OCI-LY7 (cell line): ENCODE data around the gene ITGB3. TPM values are rescaled to one million over a fixed set of nuclear protein-coding genes. Genes with fewer than 3 reads are reported as not detected.

Experiments
- BruUV-seq: library from RNA; stranded (reverse); fragments of 400-500 nt; replicated peaks from 2 replicates; lab custom pipeline; 2021; lab: Mats Ljungman, UMichigan
- CTCF ChIA-PET: fragments of 300-600 bp; sonication (Branson Sonifier 250); formaldehyde crosslinking; loops from one replicate; lab custom pipeline; 2022; ENCODE audit warnings: antibody characterized with exemption; ENCODE audit not compliant: unreplicated experiment; lab: Charles Lee
- POLR2A ChIA-PET: fragments of 300-600 bp; sonication (Branson Sonifier 250); formaldehyde crosslinking; loops from one replicate; lab custom pipeline; 2022; ENCODE audit warnings: antibody characterized with exemption; lab: Charles Lee
- DNase-seq: peaks from one replicate; pipeline ENCODE4 v3.0.0-alpha.2; 2015; ENCODE audit warnings: low spot score
- H2AFZ ChIP-seq: fragments of 200-600 bp; sonication (generic), shearing (Covaris generic); 2 replicates; pipeline ENCODE4 v1.6.1; 2014; ENCODE audit warnings: mild to moderate bottlenecking, antibody characterized with exemption, low read length, moderate library complexity
- H3K27ac ChIP-seq: fragments of 200-600 bp; sonication (generic); 2 replicates; pipeline ENCODE4 v1.5.1; 2014; ENCODE audit warnings: mixed run types, low read depth, mild to moderate bottlenecking, moderate library complexity, low read length, inconsistent platforms; ENCODE audit not compliant: poor library complexity, severe bottlenecking
- H3K36me3 ChIP-seq: fragments of 200-600 bp; sonication (generic); 2 replicates; pipeline ENCODE4 v1.6.1; 2014; ENCODE audit warnings: mild to moderate bottlenecking, antibody characterized with exemption, low read length, moderate library complexity, mixed read lengths; ENCODE audit not compliant: insufficient read depth
- H3K4me1 ChIP-seq: fragments of 200-600 bp; sonication (generic); 2 replicates; pipeline ENCODE4 v1.5.1; 2014; ENCODE audit warnings: mild to moderate bottlenecking, low read length; ENCODE audit not compliant: insufficient read depth, poor library complexity, severe bottlenecking
- H3K4me2 ChIP-seq: fragments of 200-600 bp; sonication (generic); 2 replicates; pipeline ENCODE4 v1.6.1; 2014; ENCODE audit warnings: mild to moderate bottlenecking, low read length
- H3K4me3 ChIP-seq: fragments of 200-600 bp; sonication (generic); 2 replicates; pipeline ENCODE4 v1.5.1; 2014; ENCODE audit warnings: mild to moderate bottlenecking, low read depth, low read length; ENCODE audit not compliant: poor library complexity, severe bottlenecking
- H3K79me2 ChIP-seq: fragments of 200-600 bp; sonication (generic); 2 replicates; pipeline ENCODE4 v1.6.1; 2016; ENCODE audit warnings: low read depth, mild to moderate bottlenecking, low read length, moderate library complexity, mixed read lengths; ENCODE audit not compliant: insufficient read depth
- H3K9me2 ChIP-seq: fragments of 200-600 bp; sonication (generic); 2 replicates; pipeline ENCODE4 v1.6.1; 2016; ENCODE audit warnings: mild to moderate bottlenecking, low read length, mixed read lengths; ENCODE audit not compliant: insufficient read depth
- H3K9me3 ChIP-seq: fragments of 200-600 bp; sonication (generic); 2 replicates; pipeline ENCODE4 v1.6.1; 2014; ENCODE audit warnings: mild to moderate bottlenecking, mixed run types, low read length, mixed read lengths
- H4K20me1 ChIP-seq: fragments of 200-600 bp; sonication (generic); 2 replicates; pipeline ENCODE4 v1.6.1; 2014; ENCODE audit warnings: mild to moderate bottlenecking, antibody characterized with exemption, low read length, moderate library complexity, mixed read lengths; ENCODE audit not compliant: insufficient read depth
- EZH2phosphoT487 ChIP-seq: fragments of 200-600 bp; sonication (generic); IDR thresholded peaks from 2 replicates; pipeline ENCODE4 v1.6.1; 2018; ENCODE audit warnings: low read depth, borderline replicate concordance, mild to moderate bottlenecking, mixed run types, antibody characterized with exemption, low read length, moderate library complexity, mixed read lengths
- intact Hi-C: fragments of 100-400 bp; cut with micrococcal nuclease; formaldehyde crosslinking; loops from one replicate; pipeline ENCODE4 v1.10.0; 2022; ENCODE audit not compliant: unreplicated experiment
- total RNA-seq, 2 experiments: library from RNA; depleted of rRNA in 1 of 2; stranded (reverse); fragments of >200 nt in 1 of 2; shearing (Covaris generic) in 1 of 2; gene quantifications; 2 replicates each; pipeline ENCODE4 v1.2.3, GENCODE V29; 2014 to 2022
- TF ChIP-seq, protein P1 (sequence below): fragments of 200-600 bp; sonication (generic); conservative IDR thresholded peaks from 2 replicates; pipeline ENCODE4 v1.5.1; 2014; ENCODE audit warnings: mild to moderate bottlenecking, antibody characterized with exemption, low read length, moderate library complexity, mixed read lengths

ITGB3 gene
- total RNA-seq, 2 experiments from 2014 or later: not detected

DNA sequence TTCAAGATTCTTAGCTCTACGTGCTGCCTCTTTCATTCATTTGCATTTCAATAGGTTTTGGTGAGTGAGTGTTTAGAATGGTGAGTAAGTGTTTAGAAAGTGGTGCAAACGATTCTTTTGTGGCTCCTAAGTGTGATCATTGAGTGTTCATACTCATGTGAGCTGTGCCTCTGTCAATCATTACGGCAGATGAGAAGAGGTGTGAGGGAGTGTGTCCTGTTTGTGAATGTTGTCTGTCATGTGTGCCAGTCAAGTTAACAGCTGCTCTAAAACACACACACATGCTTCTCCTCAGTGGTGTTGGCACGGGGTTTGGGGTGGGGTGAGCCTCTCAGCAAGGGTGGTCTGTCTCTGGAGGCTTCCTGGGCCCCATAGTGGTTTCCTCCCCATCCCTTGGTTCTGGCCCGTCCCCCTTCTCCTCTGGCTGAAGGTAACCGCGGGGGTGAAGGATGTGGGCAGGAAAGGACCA lies 33.1 kb upstream of the ITGB3 start:
- Histone ChIP-seq H2AFZ (no peak overlapping the region), H3K4me3 (no peak overlapping the region), H3K4me2 (no peak overlapping the region), H3K36me3 (no peaks in the 10 kb centered on the region; the same call in 1 of the 2 replicates), H3K9me2 (no peaks in the 10 kb centered on the region), H3K4me1 (peaks cover 26% of the 10 kb centered on the region), H4K20me1 (no peaks in the 10 kb centered on the region), H3K9me3 (peaks cover 8% of the 10 kb centered on the region; the same call in 1 of the 2 replicates), H3K79me2 (no peaks in the 10 kb centered on the region), H3K27ac (no peak overlapping the region)
- CTCF ChIA-PET: no interaction called here
- no peak for DNase-seq
- TF ChIP-seq, protein P1, sequence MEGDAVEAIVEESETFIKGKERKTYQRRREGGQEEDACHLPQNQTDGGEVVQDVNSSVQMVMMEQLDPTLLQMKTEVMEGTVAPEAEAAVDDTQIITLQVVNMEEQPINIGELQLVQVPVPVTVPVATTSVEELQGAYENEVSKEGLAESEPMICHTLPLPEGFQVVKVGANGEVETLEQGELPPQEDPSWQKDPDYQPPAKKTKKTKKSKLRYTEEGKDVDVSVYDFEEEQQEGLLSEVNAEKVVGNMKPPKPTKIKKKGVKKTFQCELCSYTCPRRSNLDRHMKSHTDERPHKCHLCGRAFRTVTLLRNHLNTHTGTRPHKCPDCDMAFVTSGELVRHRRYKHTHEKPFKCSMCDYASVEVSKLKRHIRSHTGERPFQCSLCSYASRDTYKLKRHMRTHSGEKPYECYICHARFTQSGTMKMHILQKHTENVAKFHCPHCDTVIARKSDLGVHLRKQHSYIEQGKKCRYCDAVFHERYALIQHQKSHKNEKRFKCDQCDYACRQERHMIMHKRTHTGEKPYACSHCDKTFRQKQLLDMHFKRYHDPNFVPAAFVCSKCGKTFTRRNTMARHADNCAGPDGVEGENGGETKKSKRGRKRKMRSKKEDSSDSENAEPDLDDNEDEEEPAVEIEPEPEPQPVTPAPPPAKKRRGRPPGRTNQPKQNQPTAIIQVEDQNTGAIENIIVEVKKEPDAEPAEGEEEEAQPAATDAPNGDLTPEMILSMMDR: no peak
- no peak for TF ChIP-seq EZH2phosphoT487
- intact Hi-C loops: loop anchor here (10.0 kb wide), 1 partner anchor 276 kb away; no protein-coding TSS in a partner anchor
- BruUV-seq: no TSS peak
- POLR2A ChIA-PET: interaction anchor here (1.1 kb wide), 1 partner anchor 12 kb away, joined by 5 read pairs; no protein-coding TSS in a partner anchor

DNA sequence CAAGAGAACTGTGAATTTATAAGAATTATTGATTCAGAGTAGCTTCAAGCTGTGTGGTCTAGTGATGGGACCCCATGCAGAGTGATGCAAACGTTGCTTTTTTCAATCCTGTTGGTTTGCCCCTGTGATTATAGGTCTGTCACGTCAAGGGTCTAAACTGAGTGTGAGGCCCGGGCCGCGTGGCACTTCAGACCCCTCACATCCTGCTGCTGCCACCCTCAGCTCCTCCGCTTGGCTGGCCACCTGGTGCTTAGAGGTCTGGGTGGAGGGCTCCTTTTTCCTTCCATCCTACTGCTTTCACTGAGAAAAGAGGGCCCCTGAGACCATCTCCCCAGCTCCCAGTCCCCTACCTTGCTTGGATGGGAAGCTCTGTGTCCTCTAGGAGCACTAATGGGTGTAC lies 32.5 kb upstream of the ITGB3 start:
- H3K27ac ChIP-seq: no peak overlapping the region
- no peaks in the 10 kb centered on the region for H3K9me2 ChIP-seq
- no peak for DNase-seq
- peaks cover 8% of the 10 kb centered on the region; the same call in 1 of the 2 replicates for H3K9me3 ChIP-seq
- BruUV-seq: no TSS peak
- intact Hi-C loops: loop anchor here (10.0 kb wide), 1 partner anchor 276 kb away; no protein-coding TSS in a partner anchor
- ChIA-PET POLR2A (no interaction called here), CTCF (no interaction called here)
- no peak overlapping the region for H3K4me2 ChIP-seq
- no peaks in the 10 kb centered on the region; the same call in 1 of the 2 replicates for H3K36me3 ChIP-seq
- no peak overlapping the region for H2AFZ ChIP-seq
- no peak overlapping the region for H3K4me3 ChIP-seq
- H3K79me2 ChIP-seq: no peaks in the 10 kb centered on the region
- no peaks in the 10 kb centered on the region for H4K20me1 ChIP-seq
- TF ChIP-seq EZH2phosphoT487: no peak
- TF ChIP-seq, protein P1: no peak
- peaks cover 26% of the 10 kb centered on the region for H3K4me1 ChIP-seq

- POLR2A ChIA-PET: no interaction called here
- H2AFZ ChIP-seq: no peak overlapping the region
- H3K4me2 ChIP-seq: no peak overlapping the region
- CTCF ChIA-PET: interaction anchor here (0.5 kb wide), 1 partner anchor 9 kb away, joined by 3 read pairs; no protein-coding TSS in a partner anchor
- intact Hi-C loops: loop anchor here (10.0 kb wide), 1 partner anchor 277 kb away; no protein-coding TSS in a partner anchor
- H3K9me3 ChIP-seq: peaks cover 8% of the 10 kb centered on the region; the same call in 1 of the 2 replicates
- TF ChIP-seq EZH2phosphoT487: no peak
- TF ChIP-seq, protein P1: no peak
- no peaks in the 10 kb centered on the region for H3K9me2 ChIP-seq
- DNase-seq: no peak
- no peaks in the 10 kb centered on the region for H4K20me1 ChIP-seq
- no TSS peak for BruUV-seq
- no peaks in the 10 kb centered on the region for H3K79me2 ChIP-seq
- H3K27ac ChIP-seq: no peak overlapping the region
- no peaks in the 10 kb centered on the region; the same call in 1 of the 2 replicates for H3K36me3 ChIP-seq
- H3K4me3 ChIP-seq: no peak overlapping the region
- H3K4me1 ChIP-seq: peaks cover 26% of the 10 kb centered on the region
Measured at GRCh38 chr17:47222047-47222446, 31.6 kb upstream of the ITGB3 start.
